Stimulated activated naive CD4-positive, alpha-beta T cell (primary cell): ENCODE data around the gene ZBTB6.

Experiments
- DNase-seq, 6 experiments: peaks; one replicate each; lab custom pipeline; 2025; lab: John Stamatoyannopoulos, UW

Gene ZBTB6, protein sequence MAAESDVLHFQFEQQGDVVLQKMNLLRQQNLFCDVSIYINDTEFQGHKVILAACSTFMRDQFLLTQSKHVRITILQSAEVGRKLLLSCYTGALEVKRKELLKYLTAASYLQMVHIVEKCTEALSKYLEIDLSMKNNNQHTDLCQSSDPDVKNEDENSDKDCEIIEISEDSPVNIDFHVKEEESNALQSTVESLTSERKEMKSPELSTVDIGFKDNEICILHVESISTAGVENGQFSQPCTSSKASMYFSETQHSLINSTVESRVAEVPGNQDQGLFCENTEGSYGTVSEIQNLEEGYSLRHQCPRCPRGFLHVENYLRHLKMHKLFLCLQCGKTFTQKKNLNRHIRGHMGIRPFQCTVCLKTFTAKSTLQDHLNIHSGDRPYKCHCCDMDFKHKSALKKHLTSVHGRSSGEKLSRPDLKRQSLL

DNA sequence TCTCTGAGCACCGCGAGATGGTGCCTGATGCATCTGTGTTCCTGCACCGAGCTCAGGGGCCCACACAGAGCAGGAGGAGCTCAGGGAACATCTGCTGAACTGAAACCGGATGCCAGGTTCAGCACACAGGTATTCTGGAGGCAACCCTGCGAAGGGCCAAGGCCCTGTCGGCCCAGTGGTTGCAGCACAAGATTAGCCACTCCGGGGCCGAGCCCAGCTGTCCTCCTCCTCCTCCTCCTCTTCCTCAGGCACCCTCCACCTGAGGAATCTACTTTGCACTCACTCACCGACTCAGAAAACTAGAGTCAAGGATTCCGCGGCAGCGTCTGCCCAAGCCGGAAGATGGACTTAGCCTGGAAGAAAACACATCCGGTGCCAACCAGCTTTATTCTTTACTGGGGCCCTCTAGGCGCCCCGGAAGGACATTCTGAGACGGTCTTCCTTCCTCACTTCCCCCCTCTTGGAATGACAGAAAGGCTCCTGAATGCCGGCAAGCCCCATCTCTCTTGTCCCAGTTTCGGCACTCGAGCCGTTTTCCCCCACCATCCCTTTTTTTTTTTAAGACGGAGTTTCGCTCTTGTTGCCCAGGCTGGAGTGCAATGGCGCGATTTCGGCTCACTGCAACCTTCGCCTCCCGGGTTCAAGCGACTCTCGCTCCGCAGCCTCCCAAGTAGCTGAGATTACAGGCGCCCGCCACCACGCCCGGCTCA is at the start of gene ZBTB6:
TSS of gene ZBTB6 (minus strand) at position 360 of the 710 bp plus-strand sequence. CDS start 1,251 bp downstream, outside the sequence.
- DNase-seq = peak; percentile 56 to 89 (median 74)

DNA sequence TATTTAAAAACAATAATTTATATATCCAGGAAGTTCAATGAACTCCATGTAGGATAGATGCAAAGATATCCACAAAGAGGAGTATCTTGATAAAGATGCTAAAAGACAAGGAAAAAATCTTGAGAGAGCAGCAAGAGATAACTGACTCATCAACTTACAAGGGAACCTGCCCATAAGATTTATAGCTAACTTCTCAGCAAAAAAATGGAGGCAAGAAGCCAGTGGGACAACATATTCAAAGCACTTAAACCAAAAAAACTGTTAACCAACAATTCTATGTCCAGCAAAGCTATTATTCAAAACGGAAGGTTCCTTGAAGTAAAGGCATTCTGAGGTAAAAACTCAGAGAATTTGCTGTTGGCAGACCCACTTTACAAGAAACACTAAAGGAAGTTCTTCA is 48.0 kb upstream of the ZBTB6 start:
- no peak for DNase-seq

DNA sequence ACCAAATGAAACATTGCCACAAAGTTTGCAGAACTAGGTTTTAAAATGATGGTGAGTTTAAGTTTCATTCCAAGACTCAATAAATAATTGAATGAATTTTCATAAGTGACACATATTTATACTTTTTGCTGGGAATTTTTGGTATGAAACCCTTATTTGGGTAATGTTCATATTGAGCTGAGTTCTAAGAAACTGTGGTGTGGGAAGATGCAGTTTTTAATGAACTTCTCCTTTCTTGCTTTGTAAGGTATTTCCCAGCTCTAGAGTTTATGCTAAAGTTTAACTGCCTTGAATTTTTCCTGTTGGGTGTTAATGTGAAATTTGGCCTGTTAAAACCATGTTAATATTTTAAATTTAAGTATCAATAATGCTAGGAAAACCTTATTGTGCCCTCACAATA is 42.8 kb upstream of the ZBTB6 start:
- no peak for DNase-seq

DNA sequence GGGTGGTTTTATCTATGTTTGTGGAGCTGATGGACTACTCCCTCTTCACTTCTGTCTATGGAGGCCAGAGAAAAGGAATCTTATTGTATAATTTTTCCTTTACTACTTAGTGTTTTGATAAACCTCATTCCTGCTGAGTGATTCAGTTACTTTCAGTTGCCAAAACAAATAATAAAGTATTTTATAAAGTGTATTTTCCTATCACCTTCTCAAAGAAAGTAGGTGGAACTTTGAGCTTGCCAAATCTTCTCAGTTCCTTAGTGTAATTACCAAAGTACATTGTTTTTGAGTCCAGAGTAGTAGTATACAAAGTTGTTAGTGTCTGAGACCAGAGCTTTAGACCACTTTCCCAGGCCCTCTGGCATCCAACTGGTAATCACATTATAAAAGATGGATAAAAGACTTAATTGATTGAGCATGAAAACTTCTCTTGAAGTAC is 41.1 kb upstream of the ZBTB6 start:
- no peak for DNase-seq

DNA sequence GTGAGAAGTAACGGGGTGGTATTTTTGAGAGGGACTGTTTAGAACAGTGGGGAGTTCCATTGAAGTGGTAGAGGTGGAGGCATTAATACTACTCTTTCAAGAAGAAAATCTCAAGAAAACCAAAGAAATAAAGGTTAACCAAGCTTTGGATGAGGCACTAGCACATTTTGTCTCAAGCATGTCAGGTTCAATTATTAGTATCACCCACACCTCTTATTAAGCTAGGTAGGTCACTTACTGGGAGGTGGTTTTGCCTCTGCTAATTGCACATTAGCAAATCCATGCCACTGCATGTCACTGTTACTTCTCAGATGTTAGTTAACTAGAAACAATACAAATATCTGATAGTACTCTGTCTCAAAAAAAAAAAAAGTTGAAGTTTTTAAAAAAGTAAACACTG is 37.9 kb upstream of the ZBTB6 start:
- no peak for DNase-seq

GRCh38 chr9:122950263-122950662 is 37.1 kb upstream of the ZBTB6 start:
- DNase-seq = no peak

DNA sequence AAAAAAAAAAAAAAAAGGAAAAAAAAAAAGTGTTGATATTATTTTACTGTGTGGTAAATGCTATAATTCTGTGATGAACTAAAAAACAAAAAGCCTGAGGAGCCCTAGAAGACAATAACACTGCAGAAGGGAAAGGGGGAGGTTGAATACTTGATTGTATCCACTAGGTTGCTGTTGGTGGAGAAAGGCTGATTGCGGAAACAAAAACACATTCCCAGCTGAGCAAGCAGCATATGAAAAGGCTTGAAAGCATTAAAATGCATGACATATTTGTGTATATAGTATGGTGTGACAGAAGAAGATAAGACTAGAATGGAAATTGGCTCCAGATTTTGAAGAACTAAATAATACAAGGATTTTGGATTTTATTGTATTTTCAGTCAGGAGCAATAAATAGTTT is 36.6 kb upstream of the ZBTB6 start:
- no peak for DNase-seq

- no peak for DNase-seq
These were observed 35.2 kb upstream of the ZBTB6 start for GRCh38 chr9:122948313-122948712.

DNA sequence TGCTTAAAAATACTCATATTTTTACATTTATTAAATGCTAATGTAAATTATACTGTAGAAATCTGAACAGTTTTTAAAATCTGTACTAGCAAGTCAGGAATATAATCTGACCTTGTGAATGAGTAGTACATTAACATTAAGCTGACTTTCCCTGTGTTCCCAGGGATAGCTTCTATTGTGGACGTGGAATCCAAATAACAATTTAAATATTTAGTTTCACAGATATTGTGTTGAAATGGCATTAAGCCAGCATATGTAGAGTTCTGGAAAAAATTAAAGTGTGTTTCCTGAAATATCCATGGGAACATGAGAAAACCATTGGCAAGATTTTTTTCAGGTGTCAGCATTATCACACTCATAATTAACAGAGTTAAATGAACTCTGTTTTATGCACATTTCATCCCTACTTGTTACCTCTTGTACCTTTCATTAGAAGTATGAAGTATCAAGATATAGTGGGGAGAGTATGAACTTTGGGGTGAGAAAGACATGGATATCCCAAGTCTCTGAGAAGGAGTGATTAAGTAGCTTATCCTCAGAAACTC is 33.4 kb upstream of the ZBTB6 start:
- DNase-seq = no peak

DNA sequence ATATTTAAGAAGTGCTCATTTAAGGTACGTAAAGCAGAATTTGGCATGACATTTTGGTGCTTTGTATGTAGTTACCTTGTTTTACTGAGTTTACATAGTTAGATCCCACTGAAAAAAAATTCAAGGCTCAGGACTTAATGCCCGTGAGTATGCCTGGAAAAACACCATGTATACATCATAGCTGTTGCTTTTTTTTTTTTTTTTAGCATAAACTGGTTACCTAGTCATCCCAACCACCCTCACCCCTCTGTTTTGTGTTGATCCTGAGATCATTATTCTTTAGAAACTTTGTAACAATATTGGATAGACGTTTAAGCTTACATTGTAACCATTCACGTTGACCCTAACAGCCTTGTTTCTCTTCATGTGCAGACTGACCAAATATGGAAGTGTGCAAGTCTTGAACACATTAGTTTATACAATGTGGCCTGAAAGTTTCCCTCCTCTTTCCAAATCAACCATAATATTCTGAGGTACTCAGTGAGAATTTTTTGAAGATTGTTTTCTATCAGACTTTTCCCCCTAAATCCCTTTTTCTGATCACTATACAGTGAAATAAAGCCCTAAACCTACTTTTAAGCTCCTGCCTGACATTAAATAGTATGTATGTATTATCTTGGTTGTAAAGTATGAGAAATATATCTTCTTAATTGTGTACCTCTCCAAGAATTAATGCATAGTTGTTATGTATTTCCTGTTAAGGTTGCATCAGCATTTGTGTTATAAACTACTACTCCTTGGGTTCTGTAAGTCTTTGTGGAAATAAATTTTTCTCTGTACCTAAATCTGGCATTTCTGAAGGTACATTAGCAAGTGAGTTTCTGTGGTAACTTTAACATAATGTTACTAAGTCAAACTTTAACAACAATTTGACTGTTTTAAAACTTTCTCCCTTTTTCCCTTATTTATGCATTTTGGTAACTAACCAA is 32.1 kb upstream of the ZBTB6 start:
- DNase-seq = no peak

- DNase-seq = peak in 2 of 6 experiments; percentile 0 to 26
These were observed 28.6 kb upstream of the ZBTB6 start for GRCh38 chr9:122941582-122942234.

DNA sequence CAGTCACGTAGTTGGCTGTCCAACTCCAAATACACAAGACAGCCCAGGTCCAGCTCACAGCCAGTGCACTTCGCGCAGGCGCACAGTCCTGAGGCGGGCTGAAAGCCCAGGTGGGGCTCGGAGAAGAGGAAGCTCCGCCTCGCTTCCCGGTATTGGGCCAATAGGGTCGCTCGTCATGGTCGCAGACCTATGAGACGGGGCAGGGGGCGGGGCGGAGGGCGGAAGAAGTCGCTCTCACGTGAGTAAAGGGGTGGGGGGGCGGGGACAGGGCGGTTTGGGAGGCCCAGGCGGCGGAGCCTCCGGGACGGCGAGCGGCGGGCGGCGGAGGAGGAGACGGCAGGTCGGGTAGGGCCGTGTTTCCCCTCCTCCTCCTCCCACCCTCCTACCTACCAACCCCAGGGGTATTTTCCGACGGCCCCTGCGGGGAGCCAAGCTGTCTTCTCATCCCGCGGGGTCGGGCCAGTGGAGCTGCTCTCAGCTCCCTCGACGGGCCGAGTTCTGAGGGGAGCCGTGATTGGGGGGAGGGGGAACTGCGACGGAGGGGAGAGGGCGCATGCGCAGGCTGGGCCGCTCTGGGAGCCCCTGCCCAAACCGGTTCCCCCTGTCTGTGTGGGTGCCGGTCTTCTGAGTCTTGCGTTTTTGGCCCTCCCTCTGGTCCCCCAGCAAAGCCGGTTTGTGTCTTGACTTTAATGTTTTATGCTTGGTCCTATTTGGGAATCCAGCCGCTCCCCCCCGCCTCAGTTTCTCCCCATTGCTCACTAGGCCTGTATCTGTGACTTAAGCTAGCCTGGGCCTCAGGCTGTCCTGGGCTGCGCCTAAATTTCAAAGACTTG is 27.8 kb upstream of the ZBTB6 start, which contains the start of gene RABGAP1:
TSS of gene RABGAP1 (plus strand) at position 272 of the 833 bp plus-strand sequence. CDS start 16,040 bp downstream, outside the sequence.
- peak; percentile 91 to 99 (median 94) for DNase-seq

GRCh38 chr9:122940454-122940748 is 27.3 kb upstream of the ZBTB6 start:
- DNase-seq = no peak

DNA sequence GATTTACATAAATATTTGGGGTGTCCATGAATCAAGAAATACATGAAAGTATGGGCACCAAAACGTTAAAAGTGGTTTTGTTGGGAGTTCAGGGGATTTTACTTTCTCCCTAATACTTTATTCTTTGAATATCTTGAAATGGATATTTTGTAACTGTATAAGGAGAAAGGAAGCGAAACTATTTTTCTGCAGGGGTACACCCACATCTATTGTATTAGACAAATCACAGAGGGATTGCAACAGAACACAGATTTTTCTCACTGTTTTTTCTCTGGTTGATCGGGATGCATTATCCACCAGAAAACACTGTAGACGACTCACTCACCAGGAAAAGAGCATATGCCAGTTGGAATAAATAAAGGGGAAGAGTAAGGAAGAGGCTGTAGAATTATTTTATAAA is 26.5 kb upstream of the ZBTB6 start:
- DNase-seq = no peak

- DNase-seq = no peak
These were observed 23.8 kb upstream of the ZBTB6 start for GRCh38 chr9:122936883-122937282.

GRCh38 chr9:122936464-122936863 is 23.3 kb upstream of the ZBTB6 start:
- no peak for DNase-seq

GRCh38 chr9:122931226-122932121 is 18.4 kb upstream of the ZBTB6 start, which contains the start of gene ZBTB26:
ZBTB26 (minus strand) TSS chr9:122931512; CDS start chr9:122919934, 11,578 bp downstream.
- DNase-seq = peak; percentile 71 to 87 (median 77)

- peak in 2 of 6 experiments; percentile 42 to 52 for DNase-seq
These were observed 17.6 kb upstream of the ZBTB6 start for GRCh38 chr9:122930541-122931225.
